ENCODE measurements around the gene EIF4E1B. TPM values are rescaled to one million over a fixed set of nuclear protein-coding genes. Genes with fewer than 3 reads are reported as not detected.

EIF4E1B gene
- total and polyA plus RNA-seq, 2 experiments from 2014 or later, result 0.17 TPM; not detected in 1

DNA sequence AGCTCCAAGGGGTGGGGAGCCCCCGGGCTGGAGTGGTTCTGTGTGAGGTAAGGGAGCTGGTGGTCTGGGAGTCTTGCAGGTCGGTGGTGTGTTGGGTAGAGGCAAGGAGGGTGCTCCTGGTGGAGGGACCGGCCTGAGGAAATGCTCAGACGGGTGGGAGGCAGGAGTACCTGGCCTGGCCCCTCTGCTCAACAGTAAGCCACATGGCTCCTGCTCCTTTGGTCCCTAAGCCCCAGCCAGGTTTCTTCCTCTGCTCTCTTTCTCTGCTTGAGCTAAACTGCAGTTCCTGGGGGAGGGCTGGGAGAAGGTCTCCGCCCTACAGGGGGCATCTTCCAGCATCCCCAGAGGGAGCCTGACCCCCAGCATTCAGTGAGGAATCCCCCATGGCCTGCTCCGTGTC lies 34.0 kb downstream of the EIF4E1B start:
- Mint-ChIP-seq H3K4me3 (no peak overlapping the region; the same call in 2 of the 3 replicates), H3K36me3 (ENCODE audit: low read depth) (no peaks in the 10 kb centered on the region; the same call in 2 of the 3 replicates), H3K27me3 (ENCODE audit: insufficient read depth, low read depth, poor library complexity) (peaks cover 6% of the 10 kb centered on the region), H3K9me3 (peaks cover 3% of the 10 kb centered on the region; the same call in 2 of the 3 replicates), H3K27ac (no peak overlapping the region), H3K4me1 (peaks cover 12% of the 10 kb centered on the region)
- Histone ChIP-seq H4K20me1 (replicated peaks; ENCODE audit: insufficient read depth) (no peaks in the 10 kb centered on the region), H3K4me1 (ENCODE audit: insufficient read depth) (no peaks in the 10 kb centered on the region), H3K27me3 (ENCODE audit: insufficient read depth) (no peaks in the 10 kb centered on the region), H2AFZ (peak overlapping the region; percentile 76; the same call in 1 of the 2 replicates), H3K4me2 (no peak overlapping the region), H3K4me3 (no peak overlapping the region), H3K27ac (ENCODE audit: low read depth) (no peak overlapping the region), H3K79me2 (replicated peaks; ENCODE audit: insufficient read depth) (no peaks in the 10 kb centered on the region), H3K36me3 (ENCODE audit: insufficient read depth) (no peaks in the 10 kb centered on the region), H3K9me2 (ENCODE audit: insufficient read depth) (no peaks in the 10 kb centered on the region), H3F3A (replicated peaks; ENCODE audit: low read depth) (no peaks in the 10 kb centered on the region)
- DNase-seq (ENCODE audit: low spot score) (peak; percentile 40), ATAC-seq (peak; percentile 9)
- no peak for TF ChIP-seq POLR2AphosphoS5 (IDR thresholded peaks at IDR 0.05; ENCODE audit: low read depth)
- TF ChIP-seq, protein P1, sequence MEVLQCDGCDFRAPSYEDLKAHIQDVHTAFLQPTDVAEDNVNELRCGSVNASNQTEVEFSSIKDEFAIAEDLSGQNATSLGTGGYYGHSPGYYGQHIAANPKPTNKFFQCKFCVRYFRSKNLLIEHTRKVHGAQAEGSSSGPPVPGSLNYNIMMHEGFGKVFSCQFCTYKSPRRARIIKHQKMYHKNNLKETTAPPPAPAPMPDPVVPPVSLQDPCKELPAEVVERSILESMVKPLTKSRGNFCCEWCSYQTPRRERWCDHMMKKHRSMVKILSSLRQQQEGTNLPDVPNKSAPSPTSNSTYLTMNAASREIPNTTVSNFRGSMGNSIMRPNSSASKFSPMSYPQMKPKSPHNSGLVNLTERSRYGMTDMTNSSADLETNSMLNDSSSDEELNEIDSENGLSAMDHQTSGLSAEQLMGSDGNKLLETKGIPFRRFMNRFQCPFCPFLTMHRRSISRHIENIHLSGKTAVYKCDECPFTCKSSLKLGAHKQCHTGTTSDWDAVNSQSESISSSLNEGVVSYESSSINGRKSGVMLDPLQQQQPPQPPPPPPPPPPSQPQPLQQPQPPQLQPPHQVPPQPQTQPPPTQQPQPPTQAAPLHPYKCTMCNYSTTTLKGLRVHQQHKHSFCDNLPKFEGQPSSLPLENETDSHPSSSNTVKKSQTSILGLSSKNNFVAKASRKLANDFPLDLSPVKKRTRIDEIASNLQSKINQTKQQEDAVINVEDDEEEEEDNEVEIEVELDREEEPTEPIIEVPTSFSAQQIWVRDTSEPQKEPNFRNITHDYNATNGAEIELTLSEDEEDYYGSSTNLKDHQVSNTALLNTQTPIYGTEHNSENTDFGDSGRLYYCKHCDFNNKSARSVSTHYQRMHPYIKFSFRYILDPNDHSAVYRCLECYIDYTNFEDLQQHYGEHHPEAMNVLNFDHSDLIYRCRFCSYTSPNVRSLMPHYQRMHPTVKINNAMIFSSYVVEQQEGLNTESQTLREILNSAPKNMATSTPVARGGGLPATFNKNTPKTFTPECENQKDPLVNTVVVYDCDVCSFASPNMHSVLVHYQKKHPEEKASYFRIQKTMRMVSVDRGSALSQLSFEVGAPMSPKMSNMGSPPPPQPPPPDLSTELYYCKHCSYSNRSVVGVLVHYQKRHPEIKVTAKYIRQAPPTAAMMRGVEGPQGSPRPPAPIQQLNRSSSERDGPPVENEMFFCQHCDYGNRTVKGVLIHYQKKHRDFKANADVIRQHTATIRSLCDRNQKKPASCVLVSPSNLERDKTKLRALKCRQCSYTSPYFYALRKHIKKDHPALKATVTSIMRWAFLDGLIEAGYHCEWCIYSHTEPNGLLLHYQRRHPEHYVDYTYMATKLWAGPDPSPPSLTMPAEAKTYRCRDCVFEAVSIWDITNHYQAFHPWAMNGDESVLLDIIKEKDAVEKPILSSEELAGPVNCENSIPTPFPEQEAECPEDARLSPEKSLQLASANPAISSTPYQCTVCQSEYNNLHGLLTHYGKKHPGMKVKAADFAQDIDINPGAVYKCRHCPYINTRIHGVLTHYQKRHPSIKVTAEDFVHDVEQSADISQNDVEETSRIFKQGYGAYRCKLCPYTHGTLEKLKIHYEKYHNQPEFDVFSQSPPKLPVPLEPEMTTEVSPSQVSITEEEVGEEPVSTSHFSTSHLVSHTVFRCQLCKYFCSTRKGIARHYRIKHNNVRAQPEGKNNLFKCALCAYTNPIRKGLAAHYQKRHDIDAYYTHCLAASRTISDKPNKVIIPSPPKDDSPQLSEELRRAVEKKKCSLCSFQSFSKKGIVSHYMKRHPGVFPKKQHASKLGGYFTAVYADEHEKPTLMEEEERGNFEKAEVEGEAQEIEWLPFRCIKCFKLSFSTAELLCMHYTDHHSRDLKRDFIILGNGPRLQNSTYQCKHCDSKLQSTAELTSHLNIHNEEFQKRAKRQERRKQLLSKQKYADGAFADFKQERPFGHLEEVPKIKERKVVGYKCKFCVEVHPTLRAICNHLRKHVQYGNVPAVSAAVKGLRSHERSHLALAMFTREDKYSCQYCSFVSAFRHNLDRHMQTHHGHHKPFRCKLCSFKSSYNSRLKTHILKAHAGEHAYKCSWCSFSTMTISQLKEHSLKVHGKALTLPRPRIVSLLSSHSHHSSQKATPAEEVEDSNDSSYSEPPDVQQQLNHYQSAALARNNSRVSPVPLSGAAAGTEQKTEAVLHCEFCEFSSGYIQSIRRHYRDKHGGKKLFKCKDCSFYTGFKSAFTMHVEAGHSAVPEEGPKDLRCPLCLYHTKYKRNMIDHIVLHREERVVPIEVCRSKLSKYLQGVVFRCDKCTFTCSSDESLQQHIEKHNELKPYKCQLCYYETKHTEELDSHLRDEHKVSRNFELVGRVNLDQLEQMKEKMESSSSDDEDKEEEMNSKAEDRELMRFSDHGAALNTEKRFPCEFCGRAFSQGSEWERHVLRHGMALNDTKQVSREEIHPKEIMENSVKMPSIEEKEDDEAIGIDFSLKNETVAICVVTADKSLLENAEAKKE (CRISPR knock-in tag; IDR thresholded peaks at IDR 0.05), result no peak
- TF ChIP-seq NANOG (IDR thresholded peaks at IDR 0.05; ENCODE audit: borderline replicate concordance), result no peak
- TF ChIP-seq ZNF114 (CRISPR knock-in tag; IDR thresholded peaks at IDR 0.05), result no peak
- no peak for TF ChIP-seq JUNB (IDR thresholded peaks at IDR 0.05; ENCODE audit: unreplicated experiment)
- no peak for TF ChIP-seq CREB1 (CRISPR knock-in tag; IDR thresholded peaks at IDR 0.05; ENCODE audit: low read depth)
- TF ChIP-seq, protein P2, sequence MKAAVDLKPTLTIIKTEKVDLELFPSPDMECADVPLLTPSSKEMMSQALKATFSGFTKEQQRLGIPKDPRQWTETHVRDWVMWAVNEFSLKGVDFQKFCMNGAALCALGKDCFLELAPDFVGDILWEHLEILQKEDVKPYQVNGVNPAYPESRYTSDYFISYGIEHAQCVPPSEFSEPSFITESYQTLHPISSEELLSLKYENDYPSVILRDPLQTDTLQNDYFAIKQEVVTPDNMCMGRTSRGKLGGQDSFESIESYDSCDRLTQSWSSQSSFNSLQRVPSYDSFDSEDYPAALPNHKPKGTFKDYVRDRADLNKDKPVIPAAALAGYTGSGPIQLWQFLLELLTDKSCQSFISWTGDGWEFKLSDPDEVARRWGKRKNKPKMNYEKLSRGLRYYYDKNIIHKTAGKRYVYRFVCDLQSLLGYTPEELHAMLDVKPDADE (IDR thresholded peaks at IDR 0.05), result no peak
- TF ChIP-seq, protein P3, sequence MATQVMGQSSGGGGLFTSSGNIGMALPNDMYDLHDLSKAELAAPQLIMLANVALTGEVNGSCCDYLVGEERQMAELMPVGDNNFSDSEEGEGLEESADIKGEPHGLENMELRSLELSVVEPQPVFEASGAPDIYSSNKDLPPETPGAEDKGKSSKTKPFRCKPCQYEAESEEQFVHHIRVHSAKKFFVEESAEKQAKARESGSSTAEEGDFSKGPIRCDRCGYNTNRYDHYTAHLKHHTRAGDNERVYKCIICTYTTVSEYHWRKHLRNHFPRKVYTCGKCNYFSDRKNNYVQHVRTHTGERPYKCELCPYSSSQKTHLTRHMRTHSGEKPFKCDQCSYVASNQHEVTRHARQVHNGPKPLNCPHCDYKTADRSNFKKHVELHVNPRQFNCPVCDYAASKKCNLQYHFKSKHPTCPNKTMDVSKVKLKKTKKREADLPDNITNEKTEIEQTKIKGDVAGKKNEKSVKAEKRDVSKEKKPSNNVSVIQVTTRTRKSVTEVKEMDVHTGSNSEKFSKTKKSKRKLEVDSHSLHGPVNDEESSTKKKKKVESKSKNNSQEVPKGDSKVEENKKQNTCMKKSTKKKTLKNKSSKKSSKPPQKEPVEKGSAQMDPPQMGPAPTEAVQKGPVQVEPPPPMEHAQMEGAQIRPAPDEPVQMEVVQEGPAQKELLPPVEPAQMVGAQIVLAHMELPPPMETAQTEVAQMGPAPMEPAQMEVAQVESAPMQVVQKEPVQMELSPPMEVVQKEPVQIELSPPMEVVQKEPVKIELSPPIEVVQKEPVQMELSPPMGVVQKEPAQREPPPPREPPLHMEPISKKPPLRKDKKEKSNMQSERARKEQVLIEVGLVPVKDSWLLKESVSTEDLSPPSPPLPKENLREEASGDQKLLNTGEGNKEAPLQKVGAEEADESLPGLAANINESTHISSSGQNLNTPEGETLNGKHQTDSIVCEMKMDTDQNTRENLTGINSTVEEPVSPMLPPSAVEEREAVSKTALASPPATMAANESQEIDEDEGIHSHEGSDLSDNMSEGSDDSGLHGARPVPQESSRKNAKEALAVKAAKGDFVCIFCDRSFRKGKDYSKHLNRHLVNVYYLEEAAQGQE (IDR thresholded peaks at IDR 0.05; ENCODE audit: unreplicated experiment), result no peak
- TF ChIP-seq EZH2 (IDR thresholded peaks at IDR 0.05; ENCODE audit: low read depth, unreplicated experiment), result no peak
- TF ChIP-seq ZNF331 (CRISPR knock-in tag; IDR thresholded peaks at IDR 0.05; ENCODE audit: low read depth), result no peak
- TF ChIP-seq STAT1 (IDR thresholded peaks at IDR 0.05; ENCODE audit: unreplicated experiment), result no peak
- TF ChIP-seq EZH2phosphoT487 (IDR thresholded peaks at IDR 0.05; ENCODE audit: unreplicated experiment), result no peak
- TF ChIP-seq, protein P4, sequence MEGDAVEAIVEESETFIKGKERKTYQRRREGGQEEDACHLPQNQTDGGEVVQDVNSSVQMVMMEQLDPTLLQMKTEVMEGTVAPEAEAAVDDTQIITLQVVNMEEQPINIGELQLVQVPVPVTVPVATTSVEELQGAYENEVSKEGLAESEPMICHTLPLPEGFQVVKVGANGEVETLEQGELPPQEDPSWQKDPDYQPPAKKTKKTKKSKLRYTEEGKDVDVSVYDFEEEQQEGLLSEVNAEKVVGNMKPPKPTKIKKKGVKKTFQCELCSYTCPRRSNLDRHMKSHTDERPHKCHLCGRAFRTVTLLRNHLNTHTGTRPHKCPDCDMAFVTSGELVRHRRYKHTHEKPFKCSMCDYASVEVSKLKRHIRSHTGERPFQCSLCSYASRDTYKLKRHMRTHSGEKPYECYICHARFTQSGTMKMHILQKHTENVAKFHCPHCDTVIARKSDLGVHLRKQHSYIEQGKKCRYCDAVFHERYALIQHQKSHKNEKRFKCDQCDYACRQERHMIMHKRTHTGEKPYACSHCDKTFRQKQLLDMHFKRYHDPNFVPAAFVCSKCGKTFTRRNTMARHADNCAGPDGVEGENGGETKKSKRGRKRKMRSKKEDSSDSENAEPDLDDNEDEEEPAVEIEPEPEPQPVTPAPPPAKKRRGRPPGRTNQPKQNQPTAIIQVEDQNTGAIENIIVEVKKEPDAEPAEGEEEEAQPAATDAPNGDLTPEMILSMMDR (conservative IDR thresholded peaks at IDR 0.05; ENCODE audit: low read depth in 2 of 2), result no peak
